Measurements from ENCODE around the gene TMEM170A. TPM values are rescaled to one million over a fixed set of nuclear protein-coding genes. Genes with fewer than 3 reads are reported as not detected.
A peak's percentile ranks its signal among the peaks of the same experiment; 100 is the strongest.

Gene TMEM170A
- total RNA-seq, 1 donor from 2014 or later: 16.4 TPM

DNA sequence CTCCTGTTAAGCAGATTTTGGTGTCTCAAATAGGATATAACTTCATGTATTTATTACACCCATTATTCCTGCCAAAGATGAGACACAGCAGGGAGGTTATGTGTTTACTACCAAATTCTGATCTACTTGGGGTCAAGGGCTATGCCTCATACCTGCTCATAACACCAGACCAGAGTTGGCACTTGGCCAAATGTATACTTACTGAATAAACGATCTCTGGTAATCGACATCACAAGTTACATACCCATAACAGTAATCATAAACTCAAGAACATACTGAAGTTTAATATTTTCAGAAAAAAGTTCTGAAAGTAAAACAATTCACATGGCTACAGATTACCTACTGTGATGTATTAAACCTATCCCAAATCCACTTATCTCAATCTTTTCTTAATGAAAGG is 2.9 kb downstream of the TMEM170A start:
- no peak overlapping the region for H3K9ac ChIP-seq (ENCODE audit: low read length)
- H3K36me3 ChIP-seq (ENCODE audit: insufficient read depth, low read length): no peaks in the 10 kb centered on the region
- no peaks in the 10 kb centered on the region for H3K36me3 Mint-ChIP-seq (ENCODE audit: low read depth, unreplicated experiment)
- H4K20me1 ChIP-seq (ENCODE audit: insufficient read depth, low read length): peaks cover 69% of the 10 kb centered on the region
- H3K27ac ChIP-seq (ENCODE audit: low read depth, low read length): no peak overlapping the region
- no peak overlapping the region for H3K4me3 Mint-ChIP-seq (ENCODE audit: unreplicated experiment)
- no peaks in the 10 kb centered on the region for H3K9me3 Mint-ChIP-seq (ENCODE audit: unreplicated experiment)
- H2AFZ ChIP-seq (ENCODE audit: low read depth, low read length): no peak overlapping the region
- FAIRE-seq (no peak), DNase-seq (ENCODE audit: low read depth) (no peak)
- no peak for TF ChIP-seq EZH2 (IDR thresholded peaks at IDR 0.05; ENCODE audit: insufficient read depth, low read length)
- TF ChIP-seq, protein P1, sequence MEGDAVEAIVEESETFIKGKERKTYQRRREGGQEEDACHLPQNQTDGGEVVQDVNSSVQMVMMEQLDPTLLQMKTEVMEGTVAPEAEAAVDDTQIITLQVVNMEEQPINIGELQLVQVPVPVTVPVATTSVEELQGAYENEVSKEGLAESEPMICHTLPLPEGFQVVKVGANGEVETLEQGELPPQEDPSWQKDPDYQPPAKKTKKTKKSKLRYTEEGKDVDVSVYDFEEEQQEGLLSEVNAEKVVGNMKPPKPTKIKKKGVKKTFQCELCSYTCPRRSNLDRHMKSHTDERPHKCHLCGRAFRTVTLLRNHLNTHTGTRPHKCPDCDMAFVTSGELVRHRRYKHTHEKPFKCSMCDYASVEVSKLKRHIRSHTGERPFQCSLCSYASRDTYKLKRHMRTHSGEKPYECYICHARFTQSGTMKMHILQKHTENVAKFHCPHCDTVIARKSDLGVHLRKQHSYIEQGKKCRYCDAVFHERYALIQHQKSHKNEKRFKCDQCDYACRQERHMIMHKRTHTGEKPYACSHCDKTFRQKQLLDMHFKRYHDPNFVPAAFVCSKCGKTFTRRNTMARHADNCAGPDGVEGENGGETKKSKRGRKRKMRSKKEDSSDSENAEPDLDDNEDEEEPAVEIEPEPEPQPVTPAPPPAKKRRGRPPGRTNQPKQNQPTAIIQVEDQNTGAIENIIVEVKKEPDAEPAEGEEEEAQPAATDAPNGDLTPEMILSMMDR (IDR thresholded peaks at IDR 0.05; ENCODE audit: insufficient read depth, low read depth, low read length): no peak
- no peaks in the 10 kb centered on the region for H3K27me3 ChIP-seq (ENCODE audit: insufficient read depth, low read length)
- no peak overlapping the region for H3K4me2 ChIP-seq (ENCODE audit: low read length)
- H3K79me2 ChIP-seq (ENCODE audit: insufficient read depth, low read length): peaks cover 75% of the 10 kb centered on the region
- no peak overlapping the region for H3K27ac Mint-ChIP-seq (ENCODE audit: unreplicated experiment)
- no peaks in the 10 kb centered on the region for H3K9me3 ChIP-seq (ENCODE audit: insufficient read depth, low read depth, low read length)
- H3K4me3 ChIP-seq (ENCODE audit: insufficient read depth, low read depth, low read length): no peak overlapping the region
- H3K27me3 Mint-ChIP-seq (ENCODE audit: low read depth, unreplicated experiment): no peaks in the 10 kb centered on the region
- peaks cover 11% of the 10 kb centered on the region for H3K4me1 Mint-ChIP-seq (ENCODE audit: low read depth, unreplicated experiment)
- H3K4me1 ChIP-seq (ENCODE audit: insufficient read depth, low read length): peaks cover 3% of the 10 kb centered on the region

DNA sequence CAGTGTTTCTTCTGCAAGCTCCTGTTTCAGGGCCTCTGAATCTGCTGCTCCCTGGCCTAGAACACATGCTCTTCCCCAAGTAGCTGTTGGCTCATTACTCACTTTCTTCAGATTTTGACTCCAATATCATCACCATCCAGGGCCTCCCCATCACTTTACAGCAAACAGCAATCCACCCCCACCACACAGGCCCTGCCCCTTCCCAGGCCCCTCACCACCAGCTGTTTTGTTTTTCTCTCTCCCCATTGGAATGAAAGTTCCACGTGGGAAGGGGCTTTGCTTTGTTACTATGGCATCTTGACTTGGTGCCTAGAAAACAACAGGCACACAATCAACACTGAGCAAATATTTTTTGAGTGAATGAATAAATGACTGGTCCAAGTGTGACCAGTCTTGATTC is 4.0 kb downstream of the TMEM170A start:
- Histone ChIP-seq H3K4me2 (ENCODE audit: low read length) (no peak overlapping the region), H3K79me2 (ENCODE audit: insufficient read depth, low read length) (peaks cover 86% of the 10 kb centered on the region), H3K9ac (ENCODE audit: low read length) (no peak overlapping the region), H2AFZ (ENCODE audit: low read depth, low read length) (no peak overlapping the region), H4K20me1 (ENCODE audit: insufficient read depth, low read length) (peaks cover 78% of the 10 kb centered on the region), H3K4me3 (ENCODE audit: insufficient read depth, low read depth, low read length) (no peak overlapping the region), H3K27ac (ENCODE audit: low read depth, low read length) (no peak overlapping the region), H3K4me1 (ENCODE audit: insufficient read depth, low read length) (peaks cover 3% of the 10 kb centered on the region), H3K36me3 (ENCODE audit: insufficient read depth, low read length) (no peaks in the 10 kb centered on the region), H3K9me3 (ENCODE audit: insufficient read depth, low read depth, low read length) (no peaks in the 10 kb centered on the region), H3K27me3 (ENCODE audit: insufficient read depth, low read length) (no peaks in the 10 kb centered on the region)
- no peak for FAIRE-seq
- no peaks in the 10 kb centered on the region for H3K27me3 Mint-ChIP-seq (ENCODE audit: low read depth, unreplicated experiment)
- no peaks in the 10 kb centered on the region for H3K36me3 Mint-ChIP-seq (ENCODE audit: low read depth, unreplicated experiment)
- peak overlapping the region; percentile 73 for H3K4me3 Mint-ChIP-seq (ENCODE audit: unreplicated experiment)
- H3K4me1 Mint-ChIP-seq (ENCODE audit: low read depth, unreplicated experiment): peaks cover 13% of the 10 kb centered on the region
- H3K9me3 Mint-ChIP-seq (ENCODE audit: unreplicated experiment): no peaks in the 10 kb centered on the region
- peak; percentile 6 for DNase-seq (ENCODE audit: low read depth)
- TF ChIP-seq, protein P1 (IDR thresholded peaks at IDR 0.05; ENCODE audit: insufficient read depth, low read depth, low read length): no peak
- no peak for TF ChIP-seq EZH2 (IDR thresholded peaks at IDR 0.05; ENCODE audit: insufficient read depth, low read length)
- peak overlapping the region; percentile 38 for H3K27ac Mint-ChIP-seq (ENCODE audit: unreplicated experiment)

DNA sequence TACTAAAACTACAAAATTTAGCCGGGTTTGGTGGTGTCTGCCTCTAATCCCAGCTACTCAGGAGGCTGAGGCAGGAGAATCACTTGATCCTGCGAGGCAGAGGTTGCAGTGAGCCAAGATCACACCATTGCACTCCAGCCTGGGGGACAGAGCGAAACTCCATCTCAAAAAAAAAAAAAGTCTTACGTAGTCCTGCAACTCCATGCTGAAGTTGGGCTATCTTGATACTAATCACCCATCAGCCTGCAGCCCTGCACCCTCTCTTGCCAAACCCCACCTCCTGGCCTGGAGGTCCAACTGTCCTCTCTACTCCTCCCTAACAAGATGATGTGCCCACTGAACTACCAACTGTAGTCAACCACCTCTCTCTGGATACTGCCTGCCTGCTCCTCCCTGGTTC is 4.8 kb downstream of the TMEM170A start:
- Mint-ChIP-seq H3K27me3 (ENCODE audit: low read depth, unreplicated experiment) (no peaks in the 10 kb centered on the region), H3K36me3 (ENCODE audit: low read depth, unreplicated experiment) (no peaks in the 10 kb centered on the region), H3K27ac (ENCODE audit: unreplicated experiment) (no peak overlapping the region), H3K4me3 (ENCODE audit: unreplicated experiment) (no peak overlapping the region), H3K4me1 (ENCODE audit: low read depth, unreplicated experiment) (peaks cover 13% of the 10 kb centered on the region), H3K9me3 (ENCODE audit: unreplicated experiment) (no peaks in the 10 kb centered on the region)
- no peaks in the 10 kb centered on the region for H3K27me3 ChIP-seq (ENCODE audit: insufficient read depth, low read length)
- FAIRE-seq: no peak
- peaks cover 3% of the 10 kb centered on the region for H3K4me1 ChIP-seq (ENCODE audit: insufficient read depth, low read length)
- H3K9ac ChIP-seq (ENCODE audit: low read length): no peak overlapping the region
- peaks cover 86% of the 10 kb centered on the region for H4K20me1 ChIP-seq (ENCODE audit: insufficient read depth, low read length)
- DNase-seq (ENCODE audit: low read depth): no peak
- H2AFZ ChIP-seq (ENCODE audit: low read depth, low read length): no peak overlapping the region
- no peak overlapping the region for H3K4me2 ChIP-seq (ENCODE audit: low read length)
- H3K79me2 ChIP-seq (ENCODE audit: insufficient read depth, low read length): peaks cover 93% of the 10 kb centered on the region
- H3K27ac ChIP-seq (ENCODE audit: low read depth, low read length): no peak overlapping the region
- no peak for TF ChIP-seq EZH2 (IDR thresholded peaks at IDR 0.05; ENCODE audit: insufficient read depth, low read length)
- H3K9me3 ChIP-seq (ENCODE audit: insufficient read depth, low read depth, low read length): no peaks in the 10 kb centered on the region
- H3K4me3 ChIP-seq (ENCODE audit: insufficient read depth, low read depth, low read length): no peak overlapping the region
- no peaks in the 10 kb centered on the region for H3K36me3 ChIP-seq (ENCODE audit: insufficient read depth, low read length)
